Measurements from ENCODE around the gene KRT15.

- no peak for TF ChIP-seq CTCF (IDR thresholded peaks at IDR 0.05 in 2 of 3, conservative IDR thresholded peaks at IDR 0.05 in 1 of 3; ENCODE audit: control insufficient read depth in 2 of 3, extremely low read depth in 1 of 3, insufficient read depth in 1 of 3, low read depth in 3 of 3, low read length in 3 of 3)
- TF ChIP-seq POLR2AphosphoS5 (IDR thresholded peaks at IDR 0.05; ENCODE audit: low read length) = no peak
- no peak for TF ChIP-seq SIN3A (IDR thresholded peaks at IDR 0.05; ENCODE audit: low read depth, low read length)
- no peak for TF ChIP-seq SUZ12 (IDR thresholded peaks at IDR 0.05; ENCODE audit: unreplicated experiment)
- TF ChIP-seq HCFC1 (IDR thresholded peaks at IDR 0.05; ENCODE audit: low read length) = no peak
- TF ChIP-seq SMAD1 (IDR thresholded peaks at IDR 0.05; ENCODE audit: low read depth, partially characterized antibody) = no peak
- TF ChIP-seq EP300 (IDR thresholded peaks at IDR 0.05; ENCODE audit: borderline replicate concordance in 1 of 2, control insufficient read depth in 1 of 2, low read depth in 2 of 2, low read length in 2 of 2) = no peak
- TF ChIP-seq ZBTB33 (IDR thresholded peaks at IDR 0.05) = no peak
Measured at GRCh38 chr17:41547378-41547841, 28.7 kb upstream of the KRT15 start.

Measured in GM12878 (cell line).